Fibroblast of lung (primary cell): ENCODE results near the gene GOLGA6L7. TPM values are rescaled to one million over a fixed set of nuclear protein-coding genes. Genes with fewer than 3 reads are reported as not detected.
"Not testable (repeated sequence)": the region's sequence is repeated elsewhere in the genome, so short reads cannot be mapped to it uniquely, and the experiment has no call there.

ENCODE experiments used
- DNase-seq, 2 donors: peaks; one replicate each; pipeline versions ENCODE4 v3.0.0 to v3.0.0-alpha.2; 2010; ENCODE audit warnings: low read depth in 2 of 2
- H2AFZ ChIP-seq: 2 replicates; pipeline ENCODE4 v1.5.1; 2012; ENCODE audit warnings: low read length, control low read depth, inconsistent platforms
- H3K27ac ChIP-seq: 2 replicates; pipeline ENCODE4 v1.5.1; 2011; ENCODE audit warnings: low read length, control low read depth; ENCODE audit not compliant: insufficient read depth
- H3K27me3 ChIP-seq: 2 replicates; pipeline ENCODE4 v1.5.1; 2011; ENCODE audit warnings: mild to moderate bottlenecking, low read length; ENCODE audit not compliant: control insufficient read depth, insufficient read depth
- H3K36me3 ChIP-seq: 2 replicates; pipeline ENCODE4 v1.5.1; 2011; ENCODE audit warnings: low read length; ENCODE audit not compliant: control insufficient read depth, insufficient read depth
- H3K4me1 ChIP-seq: 2 replicates; pipeline ENCODE4 v1.5.1; 2011; ENCODE audit warnings: low read length; ENCODE audit not compliant: control insufficient read depth, insufficient read depth; ENCODE audit errors: extremely low read depth
- H3K4me2 ChIP-seq: 2 replicates; pipeline ENCODE4 v1.5.1; 2011; ENCODE audit warnings: low read length, control low read depth; ENCODE audit not compliant: insufficient read depth; ENCODE audit errors: extremely low read depth
- H3K4me3 ChIP-seq, 4 experiments: fragments of 200-600 bp in 1 of 4; sonication (generic) in 1 of 4; replicated peaks in 1 of 4; 2 replicates each; pipeline ENCODE4 v1.5.1; 2011 to 2016; ENCODE audit warnings: low read length in 4 of 4, low read depth in 3 of 4, mild to moderate bottlenecking in 3 of 4, control low read depth in 2 of 4, inconsistent platforms in 1 of 4, mixed read lengths in 1 of 4; ENCODE audit not compliant: insufficient read depth in 1 of 4; ENCODE audit errors: control extremely low read depth in 1 of 4
- H3K79me2 ChIP-seq: 2 replicates; pipeline ENCODE4 v1.5.1; 2012; ENCODE audit warnings: mild to moderate bottlenecking, low read length, inconsistent platforms; ENCODE audit not compliant: control insufficient read depth, insufficient read depth
- H3K9ac ChIP-seq: 2 replicates; pipeline ENCODE4 v1.5.1; 2011; ENCODE audit warnings: mild to moderate bottlenecking, low read length, control low read depth; ENCODE audit not compliant: insufficient read depth
- H3K9me3 ChIP-seq: 2 replicates; pipeline ENCODE4 v1.5.1; 2012; ENCODE audit warnings: low read depth, low read length; ENCODE audit not compliant: control insufficient read depth, insufficient read depth
- H4K20me1 ChIP-seq: 2 replicates; pipeline ENCODE4 v1.5.1; 2011; ENCODE audit warnings: low read length; ENCODE audit not compliant: control insufficient read depth, insufficient read depth; ENCODE audit errors: extremely low read depth
- EZH2 ChIP-seq: IDR thresholded peaks from 2 replicates; pipeline ENCODE4 v1.5.1; 2012; ENCODE audit warnings: low read length, control low read depth, mild to moderate bottlenecking; ENCODE audit errors: missing control alignments
- polyA minus RNA-seq: library from RNA; depleted of rRNA, polyadenylated mRNA; stranded (reverse); fragments of >200 nt; gene quantifications from 2 replicates; pipeline ENCODE4 v1.2.3, GENCODE V29; 2011; ENCODE audit warnings: low replicate concordance
- polyA plus RNA-seq, 2 donors: library from polyadenylated mRNA; depleted of rRNA in 1 of 2; stranded (reverse) in 1 of 2; unstranded in 1 of 2; fragments of >200 nt; gene quantifications; 2 replicates each; pipeline ENCODE4 v1.2.1, GENCODE V29; 2011 to 2012; ENCODE audit warnings: missing spikeins in 1 of 2
- total RNA-seq: library from RNA; depleted of rRNA; stranded (reverse); fragments of >200 nt; gene quantifications from 2 replicates; pipeline ENCODE4 v1.2.1, GENCODE V29; 2014
- TF ChIP-seq, protein P1 (sequence below), 2 donors: IDR thresholded peaks in 1 of 2; conservative IDR thresholded peaks in 1 of 2; 1 replicate in 1 of 2; 2 replicates in 1 of 2; pipeline ENCODE4 v1.5.1; 2011 to 2012; ENCODE audit warnings: low read length in 2 of 2, control low read depth in 1 of 2, inconsistent platforms in 1 of 2, low read depth in 1 of 2, mild to moderate bottlenecking in 1 of 2

GOLGA6L7 gene, protein sequence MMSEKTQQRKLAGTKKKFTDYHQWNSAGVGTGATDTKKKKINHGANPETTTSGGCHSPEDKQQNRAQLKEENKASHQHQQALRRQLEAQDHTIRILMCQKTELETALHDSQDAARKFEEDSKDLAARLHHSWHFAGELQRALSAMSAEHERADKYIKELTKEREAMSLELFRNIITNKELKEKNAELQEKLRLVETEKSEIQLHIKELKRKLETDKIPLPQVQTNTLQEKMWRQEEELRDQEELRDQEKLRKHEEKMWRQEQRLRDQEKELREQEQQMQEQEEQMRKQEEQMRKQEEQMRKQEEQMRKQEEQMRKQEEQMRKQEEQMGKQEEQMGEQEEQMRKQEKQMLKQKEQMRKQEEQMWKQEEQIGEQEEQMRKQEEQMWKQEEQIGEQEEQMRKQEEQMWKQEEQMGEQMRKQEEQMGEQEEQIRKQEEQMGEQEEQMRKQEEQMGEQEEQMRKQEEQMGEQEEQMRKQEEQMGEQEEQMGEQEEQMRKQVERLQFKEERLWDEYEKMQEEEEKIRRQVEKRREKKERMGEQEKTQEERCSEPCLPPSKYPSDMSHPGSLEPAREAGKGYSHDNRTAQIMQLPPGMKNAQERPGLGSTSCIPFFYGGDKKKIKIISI
- total RNA-seq (not detected in 2 replicates), polyA plus RNA-seq (not detected in 2 replicates), polyA minus RNA-seq (not detected in 2 replicates)
- not detected in 2 replicates for polyA plus RNA-seq (2012)

DNA sequence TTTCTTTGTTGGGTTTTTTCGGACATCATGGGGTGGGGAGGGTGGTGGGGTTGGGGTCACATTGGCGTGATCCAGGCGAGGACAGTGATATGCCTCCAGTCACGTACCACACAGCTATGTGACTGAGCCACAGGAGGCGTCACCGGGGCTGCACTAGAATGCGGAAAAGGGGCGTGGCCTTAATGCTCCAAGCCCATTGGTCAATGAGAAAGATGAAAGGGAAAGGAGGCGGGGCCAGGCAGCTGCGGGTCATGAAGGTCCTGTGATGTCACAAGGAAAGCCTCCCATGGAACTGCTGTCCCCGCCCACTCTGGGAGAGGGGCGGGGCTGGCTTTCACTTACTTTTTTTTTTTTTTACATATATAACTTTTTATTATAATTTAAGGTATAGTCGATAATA lies at the start of gene GOLGA6L7:
TSS of gene GOLGA6L7 (minus strand) at position 124 of the 400 bp plus-strand sequence. CDS start at position 29, 95 bp downstream.
- not testable (repeated sequence) for H3K4me2 ChIP-seq, H3K79me2 ChIP-seq, H3K27ac ChIP-seq, H3K36me3 ChIP-seq, H2AFZ ChIP-seq, DNase-seq, H3K4me3 ChIP-seq, H3K4me1 ChIP-seq, H3K9ac ChIP-seq, H3K27me3 ChIP-seq, H3K9me3 ChIP-seq, H4K20me1 ChIP-seq

DNA sequence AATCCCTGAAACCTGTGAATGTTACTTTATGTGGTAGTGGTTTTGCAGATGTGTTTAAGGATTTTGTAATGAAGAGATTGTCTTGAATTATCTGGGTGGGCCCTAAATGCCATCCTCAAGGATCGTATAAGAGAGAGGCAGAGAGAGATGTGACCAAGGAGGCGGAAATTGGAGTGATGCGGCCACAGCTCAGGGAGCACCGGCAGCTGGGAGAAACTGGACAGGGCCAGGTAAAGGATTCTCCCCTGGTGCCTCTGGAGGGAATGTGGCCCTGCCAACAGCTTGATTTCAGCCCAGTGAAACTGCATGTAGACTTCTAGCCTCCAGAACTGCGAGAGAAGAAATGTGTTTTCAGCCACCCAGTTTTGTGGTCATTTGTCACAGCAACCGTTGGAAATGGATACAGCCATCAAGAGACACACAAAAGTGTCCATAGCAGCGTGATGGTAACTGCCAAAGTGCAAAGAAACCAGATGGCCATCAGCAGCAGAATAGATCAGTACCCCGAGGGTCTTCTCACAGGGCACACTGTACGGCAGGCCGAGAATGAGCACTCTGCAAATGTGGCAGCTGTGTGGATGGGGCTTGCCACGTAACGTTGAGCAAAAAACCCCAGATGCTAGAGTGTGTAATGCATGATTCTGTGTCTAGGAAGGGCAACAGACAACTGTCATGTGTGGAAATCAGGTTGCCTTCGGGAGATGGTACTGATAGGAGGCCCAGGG lies 49.6 kb upstream of the GOLGA6L7 start:
- H3K27me3 ChIP-seq: no peaks in the 10 kb centered on the region
- H2AFZ ChIP-seq: no peak overlapping the region
- peaks cover 2% of the 10 kb centered on the region for H3K4me1 ChIP-seq
- H3K4me2 ChIP-seq: no peak overlapping the region
- no peaks in the 10 kb centered on the region for H3K36me3 ChIP-seq
- H3K27ac ChIP-seq: no peak overlapping the region
- H3K9ac ChIP-seq: no peak overlapping the region
- H3K79me2 ChIP-seq: no peaks in the 10 kb centered on the region
- no peak overlapping the region for H3K4me3 ChIP-seq
- no peak for DNase-seq
- H4K20me1 ChIP-seq: no peaks in the 10 kb centered on the region
- TF ChIP-seq, protein P1, sequence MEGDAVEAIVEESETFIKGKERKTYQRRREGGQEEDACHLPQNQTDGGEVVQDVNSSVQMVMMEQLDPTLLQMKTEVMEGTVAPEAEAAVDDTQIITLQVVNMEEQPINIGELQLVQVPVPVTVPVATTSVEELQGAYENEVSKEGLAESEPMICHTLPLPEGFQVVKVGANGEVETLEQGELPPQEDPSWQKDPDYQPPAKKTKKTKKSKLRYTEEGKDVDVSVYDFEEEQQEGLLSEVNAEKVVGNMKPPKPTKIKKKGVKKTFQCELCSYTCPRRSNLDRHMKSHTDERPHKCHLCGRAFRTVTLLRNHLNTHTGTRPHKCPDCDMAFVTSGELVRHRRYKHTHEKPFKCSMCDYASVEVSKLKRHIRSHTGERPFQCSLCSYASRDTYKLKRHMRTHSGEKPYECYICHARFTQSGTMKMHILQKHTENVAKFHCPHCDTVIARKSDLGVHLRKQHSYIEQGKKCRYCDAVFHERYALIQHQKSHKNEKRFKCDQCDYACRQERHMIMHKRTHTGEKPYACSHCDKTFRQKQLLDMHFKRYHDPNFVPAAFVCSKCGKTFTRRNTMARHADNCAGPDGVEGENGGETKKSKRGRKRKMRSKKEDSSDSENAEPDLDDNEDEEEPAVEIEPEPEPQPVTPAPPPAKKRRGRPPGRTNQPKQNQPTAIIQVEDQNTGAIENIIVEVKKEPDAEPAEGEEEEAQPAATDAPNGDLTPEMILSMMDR (conservative IDR thresholded peaks at IDR 0.05 in 1 of 2, IDR thresholded peaks at IDR 0.05 in 1 of 2; ENCODE audit: low read depth in 1 of 2, low read length in 2 of 2): no peak
- no peak for TF ChIP-seq EZH2
- H3K9me3 ChIP-seq: no peaks in the 10 kb centered on the region

DNA sequence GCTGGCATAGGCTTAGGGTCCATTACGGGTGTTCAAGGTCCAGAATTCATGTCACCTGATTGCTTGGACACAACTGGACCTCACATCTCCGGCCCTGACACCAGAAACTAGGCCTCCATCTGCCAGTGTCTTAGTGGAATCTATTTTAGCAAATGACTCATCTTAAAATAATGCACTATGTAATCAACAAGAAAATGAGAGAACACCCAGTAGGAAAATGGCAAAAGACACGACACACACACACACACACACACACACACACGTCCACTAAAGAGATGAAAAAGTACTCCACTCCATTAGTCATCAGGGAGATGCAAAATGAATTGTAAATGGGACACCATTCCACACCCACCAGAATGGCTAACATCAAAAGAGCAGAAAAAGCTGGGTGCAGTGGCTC lies 48.5 kb upstream of the GOLGA6L7 start:
- no peaks in the 10 kb centered on the region for H3K27me3 ChIP-seq
- H3K4me1 ChIP-seq: peaks cover 2% of the 10 kb centered on the region
- no peaks in the 10 kb centered on the region for H4K20me1 ChIP-seq
- no peaks in the 10 kb centered on the region for H3K36me3 ChIP-seq
- no peak overlapping the region for H3K9ac ChIP-seq
- H3K9me3 ChIP-seq: no peaks in the 10 kb centered on the region
- no peaks in the 10 kb centered on the region for H3K79me2 ChIP-seq
- no peak overlapping the region for H2AFZ ChIP-seq
- DNase-seq: peak; percentile 94 to 96
- H3K27ac ChIP-seq: peak overlapping the region; percentile 52
- no peak overlapping the region for H3K4me3 ChIP-seq
- TF ChIP-seq, protein P1 (conservative IDR thresholded peaks at IDR 0.05 in 1 of 2, IDR thresholded peaks at IDR 0.05 in 1 of 2; ENCODE audit: low read depth in 1 of 2, low read length in 2 of 2): no peak
- no peak for TF ChIP-seq EZH2
- H3K4me2 ChIP-seq: no peak overlapping the region
